ENCODE results near the gene POLR2E.
A peak's percentile ranks its signal among the peaks of the same experiment; 100 is the strongest.

Gene POLR2E

GRCh38 chr19:1042689-1043511 is 52.3 kb downstream of the POLR2E start:
- in situ Hi-C loops (cut with HindIII; ENCODE audit: low pct_unique_long_range_greater_than_20kb, low sequenced_read_pairs) = no loop called here
- TF ChIP-seq JUND (IDR thresholded peaks at IDR 0.05; ENCODE audit: low read depth) = no peak
- no peak for DNase-seq (ENCODE audit: low read depth in 1 of 2, low spot score in 1 of 2)

GRCh38 chr19:1041835-1042685 is 53.1 kb downstream of the POLR2E start:
- DNase-seq (ENCODE audit: low read depth in 1 of 2, low spot score in 1 of 2) = no peak
- in situ Hi-C loops (cut with HindIII; ENCODE audit: low pct_unique_long_range_greater_than_20kb, low sequenced_read_pairs) = no loop called here
- no peak for TF ChIP-seq JUND (IDR thresholded peaks at IDR 0.05; ENCODE audit: low read depth)

GRCh38 chr19:1041272-1041834 is 53.8 kb downstream of the POLR2E start:
- no peak for DNase-seq (ENCODE audit: low read depth in 1 of 2, low spot score in 1 of 2)
- no peak for TF ChIP-seq JUND (IDR thresholded peaks at IDR 0.05; ENCODE audit: low read depth)
- in situ Hi-C loops (cut with HindIII; ENCODE audit: low pct_unique_long_range_greater_than_20kb, low sequenced_read_pairs) = no loop called here

DNA sequence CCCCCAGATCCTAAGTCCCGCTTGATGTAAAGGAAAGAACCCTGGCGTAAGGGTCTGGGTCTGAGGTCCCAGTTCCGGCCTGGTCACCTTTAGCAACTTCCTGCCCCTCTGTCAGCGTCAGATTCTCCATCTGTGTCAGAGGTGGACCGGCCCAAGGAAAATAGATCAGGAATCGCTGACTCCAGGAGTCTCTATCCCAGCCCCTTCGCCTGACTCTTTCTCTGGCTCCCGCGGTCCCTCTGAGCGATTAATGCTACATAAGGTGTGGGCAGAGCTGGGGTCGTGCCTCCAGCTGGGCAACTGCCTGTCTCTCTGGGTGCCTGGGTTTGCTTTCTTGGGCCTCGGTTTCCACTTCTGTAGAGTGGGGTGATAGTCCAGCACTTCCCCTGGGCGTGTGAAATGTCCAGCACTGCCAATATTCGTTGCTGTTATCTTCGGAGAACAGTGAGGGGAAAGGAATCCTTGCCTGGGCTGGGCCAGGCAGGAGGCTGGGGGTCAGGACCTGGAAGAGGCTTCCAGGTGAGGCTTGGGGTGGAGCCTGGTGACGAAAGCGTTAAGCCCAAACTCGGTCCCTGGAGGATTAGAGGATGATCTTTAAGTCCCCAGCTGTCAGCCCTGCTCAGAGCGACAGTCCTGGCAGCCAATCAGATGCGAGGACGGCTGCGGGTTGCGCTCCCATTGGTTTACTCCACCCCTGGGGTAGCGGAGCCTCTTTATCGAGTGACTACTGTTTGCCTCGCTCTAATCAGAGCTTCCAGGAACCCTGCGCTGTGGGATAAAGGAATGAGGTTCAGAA is 54.5 kb downstream of the POLR2E start:
- peak; percentile 95 to 98 for DNase-seq (ENCODE audit: low read depth in 1 of 2, low spot score in 1 of 2)
- in situ Hi-C loops (cut with HindIII; ENCODE audit: low pct_unique_long_range_greater_than_20kb, low sequenced_read_pairs) = no loop called here
- TF ChIP-seq JUND (IDR thresholded peaks at IDR 0.05; ENCODE audit: low read depth) = no peak

DNA sequence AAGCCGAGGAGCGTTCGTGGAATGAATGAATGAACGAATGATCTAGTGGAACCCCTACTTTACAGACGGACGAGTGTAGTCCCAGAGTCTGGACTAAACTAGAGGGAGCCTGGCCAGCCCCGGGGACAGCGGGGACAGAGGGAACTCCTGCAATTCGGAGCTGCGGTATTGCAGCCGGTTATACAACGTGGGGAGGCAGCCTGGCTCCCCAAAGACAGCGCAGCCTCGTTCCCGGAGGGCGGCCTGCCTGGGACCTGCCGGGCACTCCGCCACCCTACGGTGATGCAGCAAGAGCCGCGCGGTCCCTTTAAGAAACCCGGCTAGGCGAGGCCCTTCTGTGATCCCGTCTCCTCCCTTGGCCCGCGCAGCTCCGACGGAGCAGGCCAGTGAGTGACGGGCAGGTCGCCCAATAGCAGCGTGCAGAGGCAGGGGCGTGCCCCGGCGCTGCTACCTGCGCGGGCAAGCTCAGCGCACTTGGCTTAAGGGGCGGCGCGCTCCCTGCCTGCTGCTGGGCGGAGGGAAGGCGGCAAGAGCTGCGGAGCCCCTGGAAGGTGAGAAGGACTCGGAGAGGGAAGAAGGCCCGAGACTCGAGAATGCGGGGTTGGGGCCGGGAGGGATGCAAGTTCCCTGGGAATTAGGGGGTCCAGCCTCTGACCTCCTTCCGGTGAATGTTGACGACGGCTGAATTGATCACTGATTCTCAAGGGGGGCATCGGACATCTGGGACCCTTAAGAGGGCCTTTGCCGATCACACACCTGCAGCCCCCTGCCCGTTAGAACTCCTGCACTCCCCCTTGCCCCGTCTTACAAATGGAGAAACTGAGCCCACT is 55.3 kb downstream of the POLR2E start, which contains the start of gene ABCA7:
ABCA7 (plus strand) TSS at position 462 of the 830 bp plus-strand sequence. CDS start 1,255 bp downstream, outside the sequence.
- no peak for TF ChIP-seq JUND (IDR thresholded peaks at IDR 0.05; ENCODE audit: low read depth)
- in situ Hi-C loops (cut with HindIII; ENCODE audit: low pct_unique_long_range_greater_than_20kb, low sequenced_read_pairs) = no loop called here
- peak; percentile 76 to 97 for DNase-seq (ENCODE audit: low read depth in 1 of 2, low spot score in 1 of 2)

DNA sequence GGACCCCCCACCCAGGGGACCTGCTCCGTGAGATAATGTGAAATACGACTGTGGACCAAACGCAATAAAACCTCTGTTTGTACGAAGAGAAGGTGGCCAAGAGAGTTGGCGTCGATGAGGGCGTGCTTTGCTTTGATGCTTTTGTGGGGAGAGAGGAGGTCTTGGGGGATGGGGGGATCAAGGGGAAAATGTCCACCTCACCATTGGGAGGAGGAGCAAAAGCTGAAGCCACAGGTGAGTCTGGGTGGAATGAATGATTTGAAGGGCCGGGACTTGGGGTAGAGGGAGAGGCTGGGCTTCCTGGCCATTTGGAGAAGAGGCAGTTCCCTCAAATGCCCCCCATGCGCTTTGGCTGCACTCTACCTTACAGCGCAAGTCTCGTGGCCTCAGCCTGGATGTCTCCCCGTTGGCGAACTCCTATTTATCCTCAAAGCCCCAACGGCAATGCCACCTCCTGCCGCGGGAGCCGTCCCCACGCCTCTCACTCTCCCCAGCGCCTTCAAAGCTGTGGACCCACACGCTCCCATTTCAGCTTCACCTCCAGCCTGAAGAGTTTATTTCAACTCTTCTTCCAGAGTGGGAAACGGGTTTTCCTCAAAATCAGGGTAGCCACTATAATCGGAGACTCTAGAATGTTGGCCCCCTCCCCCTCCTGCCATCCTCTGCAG is 56.1 kb downstream of the POLR2E start:
- in situ Hi-C loops (cut with HindIII; ENCODE audit: low pct_unique_long_range_greater_than_20kb, low sequenced_read_pairs) = no loop called here
- DNase-seq (ENCODE audit: low read depth in 1 of 2, low spot score in 1 of 2) = no peak
- no peak for TF ChIP-seq JUND (IDR thresholded peaks at IDR 0.05; ENCODE audit: low read depth)

GRCh38 chr19:1037621-1038064 is 57.5 kb downstream of the POLR2E start:
- in situ Hi-C loops (cut with HindIII; ENCODE audit: low pct_unique_long_range_greater_than_20kb, low sequenced_read_pairs) = no loop called here
- no peak for DNase-seq (ENCODE audit: low read depth in 1 of 2, low spot score in 1 of 2)
- TF ChIP-seq JUND (IDR thresholded peaks at IDR 0.05; ENCODE audit: low read depth) = no peak

Measured in T47D (cell line).